HEK293T (cell line): Measurements from ENCODE around the gene HIPK1.

Source experiments
- ARNT ChIP-seq: fragments of 450-650 bp; IDR thresholded peaks from 2 replicates; pipeline ENCODE4 v1.6.1; 2017; ENCODE audit warnings: mild to moderate bottlenecking
- BHLHE40 ChIP-seq: fragments of 450-650 bp; IDR thresholded peaks from 2 replicates; pipeline ENCODE4 v1.6.1; 2016; ENCODE audit warnings: mild to moderate bottlenecking, moderate library complexity, borderline replicate concordance
- CTBP1 ChIP-seq: fragments of 450-650 bp; IDR thresholded peaks from 2 replicates; pipeline ENCODE4 v1.6.1; 2016; ENCODE audit warnings: borderline replicate concordance
- ELF4 ChIP-seq: fragments of 450-650 bp; IDR thresholded peaks from 2 replicates; pipeline ENCODE4 v1.6.1; 2017; ENCODE audit warnings: antibody characterized with exemption
- FOXA1 ChIP-seq: fragments of 450-650 bp; IDR thresholded peaks from 2 replicates; pipeline ENCODE4 v1.6.1; 2016; ENCODE audit warnings: mild to moderate bottlenecking
- FOXM1 ChIP-seq: fragments of 450-650 bp; IDR thresholded peaks from 2 replicates; pipeline ENCODE4 v1.6.1; 2017; ENCODE audit warnings: mild to moderate bottlenecking, borderline replicate concordance
- HDGF ChIP-seq: fragments of 450-650 bp; IDR thresholded peaks from 2 replicates; pipeline ENCODE4 v1.6.1; 2017; ENCODE audit warnings: antibody characterized with exemption, borderline replicate concordance
- NFRKB ChIP-seq: fragments of 450-650 bp; IDR thresholded peaks from 2 replicates; pipeline ENCODE4 v1.6.1; 2016; ENCODE audit warnings: mild to moderate bottlenecking, moderate library complexity
- SP1 ChIP-seq: fragments of 450-650 bp; IDR thresholded peaks from 2 replicates; pipeline ENCODE4 v1.6.1; 2017
- TARDBP ChIP-seq: fragments of 450-650 bp; IDR thresholded peaks from 2 replicates; pipeline ENCODE4 v1.6.1; 2016
- ZNF384 ChIP-seq: fragments of 450-650 bp; IDR thresholded peaks from 2 replicates; pipeline ENCODE4 v1.6.1; 2016
- TF ChIP-seq, protein P1 (sequence below): fragments of 450-650 bp; IDR thresholded peaks from 2 replicates; pipeline ENCODE4 v1.6.1; 2016

DNA sequence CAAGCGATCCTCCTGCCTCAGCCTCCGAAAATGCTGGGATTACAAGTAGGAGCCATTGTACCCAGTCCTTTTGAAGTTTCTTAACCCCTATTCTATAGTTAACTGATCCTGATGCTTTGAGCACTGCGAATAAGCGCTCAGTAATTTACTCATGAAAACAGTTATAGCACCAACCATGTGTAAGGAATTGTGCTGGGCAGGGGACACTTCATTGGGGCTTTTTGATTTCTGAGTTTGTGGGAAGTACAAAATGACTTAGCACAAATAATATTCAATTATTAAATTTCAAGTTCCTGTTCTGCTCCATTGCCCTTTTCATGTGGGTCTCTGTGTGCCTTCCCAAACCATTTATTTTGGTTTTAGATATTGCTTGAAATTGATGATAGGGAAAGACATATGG, 6.2 kb upstream of the HIPK1 start:
- no peak for TF ChIP-seq ARNT
- TF ChIP-seq FOXM1: no peak
- TF ChIP-seq SP1: no peak
- no peak for TF ChIP-seq TARDBP
- no peak for TF ChIP-seq FOXA1
- no peak for TF ChIP-seq ELF4
- TF ChIP-seq NFRKB: no peak
- TF ChIP-seq BHLHE40: no peak
- TF ChIP-seq, protein P1, sequence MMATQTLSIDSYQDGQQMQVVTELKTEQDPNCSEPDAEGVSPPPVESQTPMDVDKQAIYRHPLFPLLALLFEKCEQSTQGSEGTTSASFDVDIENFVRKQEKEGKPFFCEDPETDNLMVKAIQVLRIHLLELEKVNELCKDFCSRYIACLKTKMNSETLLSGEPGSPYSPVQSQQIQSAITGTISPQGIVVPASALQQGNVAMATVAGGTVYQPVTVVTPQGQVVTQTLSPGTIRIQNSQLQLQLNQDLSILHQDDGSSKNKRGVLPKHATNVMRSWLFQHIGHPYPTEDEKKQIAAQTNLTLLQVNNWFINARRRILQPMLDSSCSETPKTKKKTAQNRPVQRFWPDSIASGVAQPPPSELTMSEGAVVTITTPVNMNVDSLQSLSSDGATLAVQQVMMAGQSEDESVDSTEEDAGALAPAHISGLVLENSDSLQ: no peak
- no peak for TF ChIP-seq HDGF
- TF ChIP-seq CTBP1: no peak
- TF ChIP-seq ZNF384: no peak
